Tibial nerve (tissue), 4 donors: ENCODE measurements around the gene SLC6A2. TPM values are rescaled to one million over a fixed set of nuclear protein-coding genes. Genes with fewer than 3 reads are reported as not detected.

Experiments
- DNase-seq, 2 donors: peaks; one replicate each; pipeline ENCODE4 v3.0.0-alpha.2; 2019; ENCODE audit warnings: low spot score in 2 of 2
- H3K27ac ChIP-seq, 4 donors: fragments of 200-600 bp; sonication (generic) in 3 of 4; one replicate each; pipeline ENCODE4 v1.5.1; 2017 to 2019; ENCODE audit warnings: mild to moderate bottlenecking in 1 of 4
- H3K27me3 ChIP-seq, 2 donors: fragments of 200-600 bp; sonication (generic) in 1 of 2; one replicate each; pipeline versions ENCODE4 v1.5.1 to v1.6.0; 2017 to 2019
- H3K36me3 ChIP-seq, 3 donors: fragments of 200-600 bp; sonication (generic); one replicate each; pipeline ENCODE4 v1.5.1; 2018 to 2019
- H3K4me1 ChIP-seq, 4 donors: fragments of 200-600 bp; sonication (generic) in 3 of 4; one replicate each; pipeline ENCODE4 v1.5.1; 2017 to 2019
- H3K4me3 ChIP-seq, 4 donors: fragments of 200-600 bp; sonication (generic) in 3 of 4; one replicate each; pipeline ENCODE4 v1.5.1; 2017 to 2019; ENCODE audit warnings: mild to moderate bottlenecking in 1 of 4, moderate library complexity in 1 of 4
- H3K9me3 ChIP-seq, 4 donors: fragments of 200-600 bp; sonication (generic) in 3 of 4; one replicate each; pipeline ENCODE4 v1.5.1; 2017 to 2019
- CTCF ChIP-seq, 5 experiments: fragments of 200-600 bp in 3 of 5; fragments of 450-650 bp in 2 of 5; sonication (generic) in 3 of 5; IDR thresholded peaks; one replicate each; pipeline ENCODE4 v1.5.1; 2016 to 2019; ENCODE audit warnings: antibody characterized with exemption in 5 of 5, mild to moderate bottlenecking in 3 of 5, moderate library complexity in 2 of 5
- EP300 ChIP-seq, 2 donors: sonication (generic); formaldehyde crosslinking; IDR thresholded peaks; one replicate each; pipeline ENCODE4 v1.6.1; 2017; ENCODE audit warnings: antibody characterized with exemption in 2 of 2, mild to moderate bottlenecking in 1 of 2
- POLR2A ChIP-seq, 2 donors: fragments of 450-650 bp; IDR thresholded peaks; one replicate each; pipeline ENCODE4 v1.6.1; 2017; ENCODE audit warnings: antibody characterized with exemption in 2 of 2, mild to moderate bottlenecking in 2 of 2, moderate library complexity in 2 of 2
- WGBS, 2 donors: methylation state at CpG; one replicate each; pipeline ENCODE4 v1.1.5; 2018; 5-methylcytosine and 5-hydroxymethylcytosine counted together
- total RNA-seq, 4 donors: library from RNA; depleted of rRNA; stranded (reverse); fragments of >200 nt; gene quantifications; one replicate each; pipeline ENCODE4 v1.1.0, GENCODE V29; 2016

SLC6A2 gene
- total RNA-seq, 4 donors from 2014 or later = 0.22 to 0.59 (median 0.30) TPM; not detected in 1

DNA sequence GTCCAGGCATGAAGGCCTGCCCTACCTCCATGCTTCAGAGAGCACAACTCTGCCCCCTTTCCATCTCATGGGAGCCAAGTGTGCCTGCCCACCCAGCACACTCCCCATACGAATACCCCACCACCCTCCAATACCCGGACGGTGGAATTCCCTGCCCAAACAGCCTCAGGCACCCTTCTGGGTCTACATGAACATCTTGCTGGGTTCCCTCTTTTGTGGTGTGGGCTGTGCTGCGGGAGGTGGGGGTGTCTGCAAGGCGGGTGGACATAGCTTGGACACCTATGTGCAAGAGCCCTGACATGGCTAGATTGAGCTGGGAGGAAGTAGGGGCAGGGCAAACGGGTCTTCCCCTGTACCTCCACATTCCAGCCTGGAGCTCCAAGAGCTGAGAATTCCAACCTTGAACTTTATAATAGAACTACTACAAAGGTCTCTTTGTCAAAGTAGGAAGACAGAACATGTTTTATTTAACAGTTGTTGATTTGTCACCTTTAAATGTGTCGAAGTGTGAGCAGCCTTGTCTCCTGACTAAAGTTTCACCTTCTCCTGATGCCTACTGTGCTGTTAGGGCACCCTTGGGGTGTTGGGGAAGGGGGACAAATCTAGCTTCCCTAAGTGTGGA lies 9.1 kb downstream of the SLC6A2 start:
- no peak for DNase-seq
- H3K27me3 ChIP-seq = no peaks in the 10 kb centered on the region
- H3K36me3 ChIP-seq = no peaks in the 10 kb centered on the region
- H3K4me1 ChIP-seq = peaks cover 0 to 15% (median 0%) of the 10 kb centered on the region in 4 donors
- H3K9me3 ChIP-seq = no peaks in the 10 kb centered on the region
- H3K27ac ChIP-seq = no peak overlapping the region
- whole genome bisulfite sequencing, 2 donors = 75 to 83% methylated on average over 7 of the region's 7 CpGs
- H3K4me3 ChIP-seq = no peak overlapping the region
- TF ChIP-seq POLR2A (IDR thresholded peaks at IDR 0.05) (no peak), CTCF (IDR thresholded peaks at IDR 0.05) (no peak), EP300 (IDR thresholded peaks at IDR 0.05) (no peak)

GRCh38 chr16:55665511-55665910 lies 9.7 kb downstream of the SLC6A2 start:
- no peaks in the 10 kb centered on the region for H3K9me3 ChIP-seq
- no peaks in the 10 kb centered on the region for H3K27me3 ChIP-seq
- H3K4me1 ChIP-seq = peaks cover 0 to 15% (median 0%) of the 10 kb centered on the region in 4 donors
- no peak for TF ChIP-seq POLR2A (IDR thresholded peaks at IDR 0.05)
- no peak for TF ChIP-seq CTCF (IDR thresholded peaks at IDR 0.05)
- no peak for TF ChIP-seq EP300 (IDR thresholded peaks at IDR 0.05)
- H3K36me3 ChIP-seq = no peaks in the 10 kb centered on the region
- H3K27ac ChIP-seq = no peak overlapping the region
- 90 to 93% methylated on average over 3 of the region's 3 CpGs for WGBS, 2 donors
- no peak overlapping the region for H3K4me3 ChIP-seq
- DNase-seq = no peak

DNA sequence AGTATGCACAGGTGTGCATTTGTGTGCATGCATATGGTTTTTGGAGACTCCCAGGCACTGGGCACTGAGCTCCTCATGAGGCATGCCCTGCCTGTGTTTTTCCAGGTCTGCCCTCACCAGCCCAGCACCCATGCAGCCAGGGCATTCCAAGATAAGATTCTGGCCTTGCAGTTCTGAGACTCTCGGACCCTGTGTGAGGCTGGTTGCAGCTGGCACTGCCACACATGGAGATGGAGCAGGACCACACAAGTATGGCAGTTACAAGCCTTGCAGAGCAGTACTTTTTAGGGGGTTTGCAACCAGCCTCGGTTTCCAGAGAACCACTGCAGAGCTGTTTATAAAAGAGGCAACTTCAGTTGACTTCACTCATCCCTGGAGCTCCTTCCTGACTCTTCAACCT lies 10.2 kb downstream of the SLC6A2 start:
- 80 to 91% methylated on average over 1 to 2 of the region's 2 CpGs for WGBS, 2 donors
- no peaks in the 10 kb centered on the region for H3K36me3 ChIP-seq
- no peak overlapping the region for H3K27ac ChIP-seq
- H3K27me3 ChIP-seq = no peaks in the 10 kb centered on the region
- H3K9me3 ChIP-seq = no peaks in the 10 kb centered on the region
- TF ChIP-seq POLR2A (IDR thresholded peaks at IDR 0.05) (no peak), EP300 (IDR thresholded peaks at IDR 0.05) (no peak), CTCF (IDR thresholded peaks at IDR 0.05) (no peak)
- no peak overlapping the region for H3K4me3 ChIP-seq
- H3K4me1 ChIP-seq = peaks cover 0 to 15% (median 0%) of the 10 kb centered on the region in 4 donors
- DNase-seq = no peak

DNA sequence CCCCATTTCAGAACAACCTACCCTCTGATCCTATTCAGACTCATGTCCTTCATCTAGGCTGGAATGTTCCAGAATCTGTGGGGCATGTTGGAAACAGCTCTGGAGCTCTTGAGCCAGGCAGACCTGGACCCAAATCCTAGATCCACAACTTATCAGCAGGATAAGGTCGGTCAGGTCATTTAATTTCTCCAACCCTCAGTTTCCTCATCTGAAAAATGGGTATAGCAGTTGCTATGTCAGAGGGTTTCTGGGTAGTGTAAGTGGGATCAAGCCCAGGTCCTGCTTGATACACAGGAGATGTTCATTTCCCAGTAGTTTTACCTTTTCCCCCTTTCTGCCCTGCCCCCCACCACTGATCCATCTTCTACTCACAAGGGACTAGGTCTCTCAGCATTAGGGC lies 12.0 kb downstream of the SLC6A2 start:
- H3K36me3 ChIP-seq = no peaks in the 10 kb centered on the region
- WGBS, 2 donors = 88 to 100% methylated on average over 1 of the region's 1 CpG
- H3K27ac ChIP-seq = no peak overlapping the region

More for the DNA sequence above, 12.0 kb downstream of the SLC6A2 start:
- Histone ChIP-seq H3K27me3 (no peaks in the 10 kb centered on the region), H3K9me3 (no peaks in the 10 kb centered on the region), H3K4me1 (peaks cover 0 to 3% (median 0%) of the 10 kb centered on the region in 4 donors), H3K4me3 (no peak overlapping the region)
- DNase-seq = no peak
- TF ChIP-seq CTCF (IDR thresholded peaks at IDR 0.05) = no peak
- no peak for TF ChIP-seq POLR2A (IDR thresholded peaks at IDR 0.05)
- TF ChIP-seq EP300 (IDR thresholded peaks at IDR 0.05) = no peak
